HepG2 (cell line): ENCODE data around the gene HINFP. TPM values are rescaled to one million over a fixed set of nuclear protein-coding genes. Genes with fewer than 3 reads are reported as not detected.

ENCODE experiments used
- ATAC-seq: fragments of 200-7000 bp; cut with Tn5 transposase; 3 replicates; pipeline ENCODE4 v1.9.1; 2020; ENCODE audit warnings: mild to moderate bottlenecking, moderate library complexity
- BruUV-seq: library from RNA; stranded (reverse); fragments of 400-500 nt; replicated peaks from 2 replicates; lab custom pipeline; 2021; lab: Mats Ljungman, UMichigan
- CTCF ChIA-PET: fragments of 300-600 bp; formaldehyde crosslinking; extraction: SDS; loops from one replicate; lab custom pipeline; 2021; ENCODE audit warnings: low total read pairs, inconsistent platforms, low intra/inter-chr PET ratio; lab: Yijun Ruan, JAX
- POLR2A ChIA-PET: fragments of 350-600 bp; sonication (Branson Sonifier 250); formaldehyde crosslinking; loops from one replicate; lab custom pipeline; 2020; ENCODE audit warnings: antibody characterized with exemption, inconsistent platforms; lab: Yijun Ruan, JAX
- DNase-seq: peaks from one replicate; pipeline ENCODE4 v3.0.0-alpha.2; 2015; ENCODE audit warnings: low spot score
- FAIRE-seq: peaks from 3 replicates; lab custom pipeline; 2011; peaks lifted over from hg19 to GRCh38; lab: Jason Lieb, UNC
- H2AFZ ChIP-seq: one replicate; pipeline ENCODE4 v1.6.1; 2011; ENCODE audit warnings: low read length, inconsistent platforms
- H3K27ac ChIP-seq: fragments of 300-600 bp; 3 replicates; pipeline ENCODE4 v1.8.0; 2011; ENCODE audit warnings: mixed run types, mild to moderate bottlenecking, mixed read lengths, low read length, inconsistent platforms; ENCODE audit not compliant: insufficient read depth; ENCODE audit errors: extremely low read length
- H3K27me3 ChIP-seq, 2 experiments: fragments of 200-600 bp in 1 of 2; 2 replicates in 1 of 2; 3 replicates in 1 of 2; pipeline versions ENCODE4 v1.6.0 to v1.8.0; 2011; ENCODE audit warnings: low read length in 2 of 2, mild to moderate bottlenecking in 2 of 2, moderate library complexity in 2 of 2, inconsistent platforms in 1 of 2; ENCODE audit not compliant: insufficient read depth in 2 of 2, control insufficient read depth in 1 of 2
- H3K36me3 ChIP-seq, 2 experiments: fragments of 200-600 bp in 1 of 2; replicated peaks in 1 of 2; 2 replicates in 1 of 2; 3 replicates in 1 of 2; pipeline versions ENCODE4 v1.5.1 to v1.8.0; 2011; ENCODE audit warnings: low read length in 2 of 2, inconsistent platforms in 1 of 2; ENCODE audit not compliant: insufficient read depth in 2 of 2, control insufficient read depth in 1 of 2
- H3K4me1 ChIP-seq: 2 replicates; pipeline ENCODE4 v1.5.1; 2012; ENCODE audit warnings: low read length, inconsistent platforms; ENCODE audit not compliant: insufficient read depth
- H3K4me2 ChIP-seq: 2 replicates; pipeline ENCODE4 v1.6.0; 2011; ENCODE audit warnings: low read depth, low read length, inconsistent platforms
- H3K4me3 ChIP-seq, 3 experiments: fragments of 200-600 bp in 1 of 3; sonication (generic), shearing (Covaris generic) in 1 of 3; replicated peaks in 1 of 3; 2 replicates each; pipeline ENCODE4 v1.5.1; 2011 to 2016; ENCODE audit warnings: low read length in 3 of 3, inconsistent platforms in 2 of 3, low read depth in 2 of 3, mild to moderate bottlenecking in 2 of 3, control low read depth in 1 of 3, mixed read lengths in 1 of 3; ENCODE audit not compliant: insufficient read depth in 1 of 3
- H3K79me2 ChIP-seq: one replicate; pipeline ENCODE4 v1.6.1; 2011; ENCODE audit warnings: low read length, inconsistent platforms; ENCODE audit not compliant: insufficient read depth
- H3K9ac ChIP-seq: 2 replicates; pipeline ENCODE4 v1.6.0; 2011; ENCODE audit warnings: mild to moderate bottlenecking, low read depth, low read length, inconsistent platforms; ENCODE audit not compliant: insufficient read depth
- H3K9me3 ChIP-seq: 2 replicates; pipeline ENCODE4 v1.5.1; 2012; ENCODE audit warnings: mild to moderate bottlenecking, low read length
- H4K20me1 ChIP-seq: 2 replicates; pipeline ENCODE4 v1.6.0; 2011; ENCODE audit warnings: inconsistent platforms, mild to moderate bottlenecking, low read length, moderate library complexity; ENCODE audit not compliant: insufficient read depth
- JDP2 ChIP-seq: sonication (generic); formaldehyde crosslinking; IDR thresholded peaks from 2 replicates; pipeline ENCODE4 v1.8.1; 2022; ENCODE audit warnings: missing genetic modification reagents, borderline replicate concordance
- MTF2 ChIP-seq: sonication (generic); formaldehyde crosslinking; IDR thresholded peaks from 2 replicates; pipeline ENCODE4 v1.5.0; 2020; ENCODE audit warnings: missing genetic modification reagents, borderline replicate concordance
- NFKBIZ ChIP-seq: IDR thresholded peaks from 2 replicates; pipeline ENCODE4 v1.6.1; 2018; ENCODE audit warnings: missing genetic modification reagents, missing compliant biosample characterization
- PTBP1 ChIP-seq: fragments of 200-400 bp; formaldehyde crosslinking; IDR thresholded peaks from 2 replicates; pipeline ENCODE4 v1.6.1; 2018; ENCODE audit warnings: low read length, low read depth; ENCODE audit not compliant: poor library complexity, severe bottlenecking
- RARG ChIP-seq: sonication (generic); formaldehyde crosslinking; IDR thresholded peaks from 2 replicates; pipeline ENCODE4 v1.4.0; 2020; ENCODE audit warnings: low read depth, mild to moderate bottlenecking, missing genetic modification reagents
- ZC3H4 ChIP-seq: sonication (generic); formaldehyde crosslinking; IDR thresholded peaks from 2 replicates; pipeline ENCODE4 v1.4.0; 2020; ENCODE audit warnings: missing genetic modification reagents, borderline replicate concordance
- ZFP82 ChIP-seq: sonication (generic); formaldehyde crosslinking; IDR thresholded peaks from 2 replicates; pipeline ENCODE4 v1.5.1; 2020; ENCODE audit warnings: mild to moderate bottlenecking, missing genetic modification reagents, borderline replicate concordance
- ZNF101 ChIP-seq: sonication (generic); formaldehyde crosslinking; IDR thresholded peaks from 2 replicates; pipeline ENCODE4 v1.4.0; 2020; ENCODE audit warnings: mild to moderate bottlenecking, low read depth, missing genetic modification reagents, borderline replicate concordance
- ZNF17 ChIP-seq: sonication (generic); formaldehyde crosslinking; IDR thresholded peaks from 2 replicates; pipeline ENCODE4 v1.5.0; 2020; ENCODE audit warnings: mild to moderate bottlenecking, missing genetic modification reagents
- ZNF317 ChIP-seq: sonication (generic); formaldehyde crosslinking; IDR thresholded peaks from 2 replicates; pipeline ENCODE4 v1.5.0; 2020; ENCODE audit warnings: mild to moderate bottlenecking, missing genetic modification reagents
- WGBS: methylation state at CpG from one replicate; pipeline ENCODE4 v1.1.6; 2017; ENCODE audit warnings: low lambda C conversion rate; 5-methylcytosine and 5-hydroxymethylcytosine counted together
- in situ Hi-C: cut with HindIII; loops from 2 replicates; pipeline ENCODE4 v1.10.0; 2017; ENCODE audit warnings: low pct_unique_long_range_greater_than_20kb; ENCODE audit not compliant: extremely low pct_ligation_motif_present
- intact Hi-C: fragments of 100-400 bp; cut with micrococcal nuclease; formaldehyde crosslinking; loops from one replicate; pipeline ENCODE4 v1.10.0; 2022; ENCODE audit not compliant: unreplicated experiment
- polyA plus RNA-seq, 8 experiments: library from polyadenylated mRNA; depleted of rRNA in 3 of 8; stranded (reverse) in 7 of 8; unstranded in 1 of 8; fragments of >200 nt; fragmentation: Illumina TruSeq in 4 of 8; extraction: Trizol in 4 of 8; gene quantifications; 2 replicates each; pipeline versions ENCODE4 v1.2.1 to v1.2.3, GENCODE V29; 2011 to 2016; ENCODE audit warnings: low read depth in 4 of 8, missing spikeins in 1 of 8, mixed read lengths in 1 of 8; ENCODE audit not compliant: insufficient read depth in 1 of 8
- total RNA-seq, 5 experiments: library from RNA; depleted of rRNA; stranded (reverse); fragments of >200 nt; fragmentation: Illumina TruSeq; extraction: Trizol; gene quantifications; 2 replicates each; pipeline ENCODE4 v1.2.3, GENCODE V29; 2016; ENCODE audit warnings: low read depth in 1 of 5
- TF ChIP-seq, protein P1 (sequence below): IDR thresholded peaks from 2 replicates; pipeline ENCODE4 v1.6.1; 2016; ENCODE audit warnings: missing compliant biosample characterization, missing genetic modification reagents, borderline replicate concordance
- TF ChIP-seq, protein P2 (sequence below): IDR thresholded peaks from 2 replicates; pipeline ENCODE4 v1.6.1; 2016; ENCODE audit warnings: low read depth, borderline replicate concordance
- TF ChIP-seq, protein P3 (sequence below): sonication (generic); formaldehyde crosslinking; IDR thresholded peaks from 2 replicates; pipeline ENCODE4 v1.8.1; 2023; ENCODE audit warnings: mild to moderate bottlenecking, missing genetic modification reagents
- TF ChIP-seq, protein P4 (sequence below): sonication (generic); formaldehyde crosslinking; IDR thresholded peaks from 2 replicates; pipeline ENCODE4 v1.5.1; 2020; ENCODE audit warnings: mild to moderate bottlenecking, missing genetic modification reagents, borderline replicate concordance

Gene HINFP
- total and polyA plus RNA-seq, 2 of the 13 experiments (the other 11 are each of a cell fraction or from before 2014, with no cell fraction given), result 15.1 to 21.4 TPM

DNA sequence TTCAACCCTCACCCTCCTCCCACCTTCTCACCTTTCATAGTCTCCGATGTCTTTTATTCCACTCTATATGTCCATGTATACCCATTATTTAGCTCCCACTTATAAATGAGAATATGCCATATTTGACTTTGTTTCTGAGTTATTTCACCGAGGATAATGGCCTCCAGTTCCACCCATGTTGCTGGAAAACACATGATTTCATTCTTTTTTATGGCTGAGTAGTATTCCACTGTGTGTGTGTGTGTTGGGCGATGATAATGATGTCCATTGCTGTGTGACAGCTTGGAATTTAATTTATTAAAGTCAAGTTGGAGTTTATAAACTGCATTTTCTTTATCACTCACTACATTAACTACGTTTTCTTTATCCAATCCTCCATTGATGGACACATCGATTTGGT, 3.2 kb upstream of the HINFP start:
- no TSS peak for BruUV-seq
- intact Hi-C loops (no loop called here), in situ Hi-C loops (no loop called here)
- H3K4me1 ChIP-seq, result peaks cover 24% of the 10 kb centered on the region
- 96% methylated on average over 5 of the region's 5 CpGs for WGBS
- H3K4me3 ChIP-seq, result no peak overlapping the region
- no peaks in the 10 kb centered on the region for H4K20me1 ChIP-seq
- H3K36me3 ChIP-seq, result peaks cover 12% of the 10 kb centered on the region in 2 experiments
- peaks cover 17% of the 10 kb centered on the region for H3K79me2 ChIP-seq
- ATAC-seq (no peak), DNase-seq (no peak), FAIRE-seq (no peak)
- H3K9me3 ChIP-seq, result no peaks in the 10 kb centered on the region
- TF ChIP-seq ZNF17 (CRISPR knock-in tag) (no peak), PTBP1 (no peak), RARG (no peak), MTF2 (CRISPR knock-in tag) (no peak), ZNF317 (CRISPR knock-in tag) (no peak), JDP2 (CRISPR knock-in tag) (no peak), ZC3H4 (CRISPR knock-in tag) (no peak), ZFP82 (CRISPR knock-in tag) (no peak), NFKBIZ (CRISPR knock-in tag) (no peak), ZNF101 (CRISPR knock-in tag) (no peak)
- TF ChIP-seq, protein P1, sequence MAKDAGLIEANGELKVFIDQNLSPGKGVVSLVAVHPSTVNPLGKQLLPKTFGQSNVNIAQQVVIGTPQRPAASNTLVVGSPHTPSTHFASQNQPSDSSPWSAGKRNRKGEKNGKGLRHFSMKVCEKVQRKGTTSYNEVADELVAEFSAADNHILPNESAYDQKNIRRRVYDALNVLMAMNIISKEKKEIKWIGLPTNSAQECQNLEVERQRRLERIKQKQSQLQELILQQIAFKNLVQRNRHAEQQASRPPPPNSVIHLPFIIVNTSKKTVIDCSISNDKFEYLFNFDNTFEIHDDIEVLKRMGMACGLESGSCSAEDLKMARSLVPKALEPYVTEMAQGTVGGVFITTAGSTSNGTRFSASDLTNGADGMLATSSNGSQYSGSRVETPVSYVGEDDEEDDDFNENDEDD (CRISPR knock-in tag), result no peak
- TF ChIP-seq, protein P2, sequence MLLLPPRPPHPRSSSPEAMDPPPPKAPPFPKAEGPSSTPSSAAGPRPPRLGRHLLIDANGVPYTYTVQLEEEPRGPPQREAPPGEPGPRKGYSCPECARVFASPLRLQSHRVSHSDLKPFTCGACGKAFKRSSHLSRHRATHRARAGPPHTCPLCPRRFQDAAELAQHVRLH, result no peak
- TF ChIP-seq, protein P3, sequence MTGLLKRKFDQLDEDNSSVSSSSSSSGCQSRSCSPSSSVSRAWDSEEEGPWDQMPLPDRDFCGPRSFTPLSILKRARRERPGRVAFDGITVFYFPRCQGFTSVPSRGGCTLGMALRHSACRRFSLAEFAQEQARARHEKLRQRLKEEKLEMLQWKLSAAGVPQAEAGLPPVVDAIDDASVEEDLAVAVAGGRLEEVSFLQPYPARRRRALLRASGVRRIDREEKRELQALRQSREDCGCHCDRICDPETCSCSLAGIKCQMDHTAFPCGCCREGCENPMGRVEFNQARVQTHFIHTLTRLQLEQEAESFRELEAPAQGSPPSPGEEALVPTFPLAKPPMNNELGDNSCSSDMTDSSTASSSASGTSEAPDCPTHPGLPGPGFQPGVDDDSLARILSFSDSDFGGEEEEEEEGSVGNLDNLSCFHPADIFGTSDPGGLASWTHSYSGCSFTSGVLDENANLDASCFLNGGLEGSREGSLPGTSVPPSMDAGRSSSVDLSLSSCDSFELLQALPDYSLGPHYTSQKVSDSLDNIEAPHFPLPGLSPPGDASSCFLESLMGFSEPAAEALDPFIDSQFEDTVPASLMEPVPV (CRISPR knock-in tag), result no peak
- TF ChIP-seq, protein P4, sequence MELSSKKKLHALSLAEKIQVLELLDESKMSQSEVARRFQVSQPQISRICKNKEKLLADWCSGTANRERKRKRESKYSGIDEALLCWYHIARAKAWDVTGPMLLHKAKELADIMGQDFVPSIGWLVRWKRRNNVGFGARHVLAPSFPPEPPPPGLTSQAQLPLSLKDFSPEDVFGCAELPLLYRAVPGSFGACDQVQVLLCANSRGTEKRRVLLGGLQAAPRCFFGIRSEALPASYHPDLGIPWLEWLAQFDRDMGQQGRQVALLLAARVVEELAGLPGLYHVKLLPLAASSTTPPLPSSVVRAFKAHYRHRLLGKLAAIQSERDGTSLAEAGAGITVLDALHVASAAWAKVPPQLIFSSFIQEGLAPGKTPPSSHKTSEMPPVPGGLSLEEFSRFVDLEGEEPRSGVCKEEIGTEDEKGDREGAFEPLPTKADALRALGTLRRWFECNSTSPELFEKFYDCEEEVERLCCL, result no peak
- CTCF ChIA-PET, result no interaction called here
- H3K9ac ChIP-seq, result no peak overlapping the region
- no peak overlapping the region for H3K27ac ChIP-seq
- H3K27me3 ChIP-seq, result no peaks in the 10 kb centered on the region; a peak in 1 of 5 replicates
- H3K4me2 ChIP-seq, result no peak overlapping the region
- H2AFZ ChIP-seq, result no peak overlapping the region
- POLR2A ChIA-PET, result interaction anchor here (1.3 kb wide), 1 partner anchor 11 kb away, joined by 3 read pairs; the partner anchor contains the start of gene C2CD2L
